Neural cell (in vitro differentiated cells): Measurements from ENCODE around the gene JUNB.

Source experiments
- EP300 ChIP-seq: fragments of 450-650 bp; conservative IDR thresholded peaks from 2 replicates; pipeline ENCODE4 v1.6.1; 2014; ENCODE audit warnings: antibody characterized with exemption, mild to moderate bottlenecking, moderate library complexity; ENCODE audit not compliant: poor library complexity, severe bottlenecking
- EZH2 ChIP-seq: fragments of 200-600, 300-800 bp; shearing (Covaris generic), sonication (generic); IDR thresholded peaks from 2 replicates; pipeline ENCODE4 v1.6.1; 2014; ENCODE audit warnings: antibody characterized with exemption, low read length, borderline replicate concordance, mild to moderate bottlenecking; ENCODE audit not compliant: insufficient read depth, poor library complexity, severe bottlenecking
- MXI1 ChIP-seq: fragments of 450-650 bp; conservative IDR thresholded peaks from 2 replicates; pipeline ENCODE4 v1.6.1; 2014; ENCODE audit warnings: antibody characterized with exemption, mild to moderate bottlenecking; ENCODE audit not compliant: poor library complexity, severe bottlenecking
- POLR2AphosphoS5 ChIP-seq: IDR thresholded peaks from 2 replicates; pipeline ENCODE4 v1.6.1; 2012
- SMC3 ChIP-seq: fragments of 450-650 bp; conservative IDR thresholded peaks from 2 replicates; pipeline ENCODE4 v1.6.1; 2014; ENCODE audit warnings: antibody characterized with exemption, mild to moderate bottlenecking, moderate library complexity; ENCODE audit not compliant: poor library complexity
- TF ChIP-seq, protein P1 (sequence below): fragments of 450-650 bp; IDR thresholded peaks from 2 replicates; pipeline ENCODE4 v1.5.1; 2014; ENCODE audit warnings: antibody characterized with exemption, mild to moderate bottlenecking, moderate library complexity; ENCODE audit not compliant: poor library complexity, severe bottlenecking
- TF ChIP-seq, protein P2 (sequence below): IDR thresholded peaks from 2 replicates; pipeline ENCODE4 v1.6.1; 2012; ENCODE audit warnings: borderline replicate concordance

DNA sequence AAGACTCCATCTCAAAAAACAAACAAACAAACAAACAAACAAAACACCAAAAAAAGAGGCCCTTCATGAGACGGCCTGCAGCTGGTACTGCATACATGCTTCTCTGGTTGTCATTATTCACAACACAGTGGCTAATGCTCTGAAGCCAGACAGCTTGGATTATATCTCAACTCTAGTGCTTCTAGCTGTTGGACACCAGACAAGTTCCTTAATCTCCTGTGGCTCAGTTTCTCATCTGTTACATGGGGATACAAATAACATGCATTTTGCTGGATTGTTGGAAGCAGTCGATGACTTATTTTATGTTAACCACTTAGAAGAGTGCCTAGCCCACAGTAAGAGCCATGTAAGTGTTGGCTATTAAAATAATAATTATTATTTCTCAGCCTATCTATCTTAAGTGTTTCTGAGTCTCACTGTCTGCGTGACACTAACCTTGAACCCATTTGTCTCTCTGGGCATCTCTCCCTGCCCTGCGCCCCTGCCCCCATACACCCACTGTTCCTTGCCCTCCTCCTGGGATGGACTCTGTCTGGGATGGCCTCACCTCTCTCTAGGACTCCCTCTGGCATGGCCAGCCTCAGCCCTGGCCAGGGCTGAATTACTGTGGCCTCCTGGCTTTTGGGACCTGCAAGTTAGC, 3.1 kb upstream of the JUNB start:
- TF ChIP-seq, protein P1, sequence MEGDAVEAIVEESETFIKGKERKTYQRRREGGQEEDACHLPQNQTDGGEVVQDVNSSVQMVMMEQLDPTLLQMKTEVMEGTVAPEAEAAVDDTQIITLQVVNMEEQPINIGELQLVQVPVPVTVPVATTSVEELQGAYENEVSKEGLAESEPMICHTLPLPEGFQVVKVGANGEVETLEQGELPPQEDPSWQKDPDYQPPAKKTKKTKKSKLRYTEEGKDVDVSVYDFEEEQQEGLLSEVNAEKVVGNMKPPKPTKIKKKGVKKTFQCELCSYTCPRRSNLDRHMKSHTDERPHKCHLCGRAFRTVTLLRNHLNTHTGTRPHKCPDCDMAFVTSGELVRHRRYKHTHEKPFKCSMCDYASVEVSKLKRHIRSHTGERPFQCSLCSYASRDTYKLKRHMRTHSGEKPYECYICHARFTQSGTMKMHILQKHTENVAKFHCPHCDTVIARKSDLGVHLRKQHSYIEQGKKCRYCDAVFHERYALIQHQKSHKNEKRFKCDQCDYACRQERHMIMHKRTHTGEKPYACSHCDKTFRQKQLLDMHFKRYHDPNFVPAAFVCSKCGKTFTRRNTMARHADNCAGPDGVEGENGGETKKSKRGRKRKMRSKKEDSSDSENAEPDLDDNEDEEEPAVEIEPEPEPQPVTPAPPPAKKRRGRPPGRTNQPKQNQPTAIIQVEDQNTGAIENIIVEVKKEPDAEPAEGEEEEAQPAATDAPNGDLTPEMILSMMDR = no peak
- TF ChIP-seq EP300 (no peak), POLR2AphosphoS5 (no peak), SMC3 (no peak), EZH2 (no peak), MXI1 (no peak)
- TF ChIP-seq, protein P2, sequence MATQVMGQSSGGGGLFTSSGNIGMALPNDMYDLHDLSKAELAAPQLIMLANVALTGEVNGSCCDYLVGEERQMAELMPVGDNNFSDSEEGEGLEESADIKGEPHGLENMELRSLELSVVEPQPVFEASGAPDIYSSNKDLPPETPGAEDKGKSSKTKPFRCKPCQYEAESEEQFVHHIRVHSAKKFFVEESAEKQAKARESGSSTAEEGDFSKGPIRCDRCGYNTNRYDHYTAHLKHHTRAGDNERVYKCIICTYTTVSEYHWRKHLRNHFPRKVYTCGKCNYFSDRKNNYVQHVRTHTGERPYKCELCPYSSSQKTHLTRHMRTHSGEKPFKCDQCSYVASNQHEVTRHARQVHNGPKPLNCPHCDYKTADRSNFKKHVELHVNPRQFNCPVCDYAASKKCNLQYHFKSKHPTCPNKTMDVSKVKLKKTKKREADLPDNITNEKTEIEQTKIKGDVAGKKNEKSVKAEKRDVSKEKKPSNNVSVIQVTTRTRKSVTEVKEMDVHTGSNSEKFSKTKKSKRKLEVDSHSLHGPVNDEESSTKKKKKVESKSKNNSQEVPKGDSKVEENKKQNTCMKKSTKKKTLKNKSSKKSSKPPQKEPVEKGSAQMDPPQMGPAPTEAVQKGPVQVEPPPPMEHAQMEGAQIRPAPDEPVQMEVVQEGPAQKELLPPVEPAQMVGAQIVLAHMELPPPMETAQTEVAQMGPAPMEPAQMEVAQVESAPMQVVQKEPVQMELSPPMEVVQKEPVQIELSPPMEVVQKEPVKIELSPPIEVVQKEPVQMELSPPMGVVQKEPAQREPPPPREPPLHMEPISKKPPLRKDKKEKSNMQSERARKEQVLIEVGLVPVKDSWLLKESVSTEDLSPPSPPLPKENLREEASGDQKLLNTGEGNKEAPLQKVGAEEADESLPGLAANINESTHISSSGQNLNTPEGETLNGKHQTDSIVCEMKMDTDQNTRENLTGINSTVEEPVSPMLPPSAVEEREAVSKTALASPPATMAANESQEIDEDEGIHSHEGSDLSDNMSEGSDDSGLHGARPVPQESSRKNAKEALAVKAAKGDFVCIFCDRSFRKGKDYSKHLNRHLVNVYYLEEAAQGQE = no peak
